Measurements from ENCODE around the gene FOXP1.

Gene FOXP1

GRCh38 chr3:71062952-71063772 is 520.4 kb downstream of the FOXP1 start:
- no peak for TF ChIP-seq CTCF (IDR thresholded peaks at IDR 0.05; ENCODE audit: insufficient read depth, low read depth, low read length, missing control alignments)
- peak overlapping the region; percentile 60 for H3K4me3 ChIP-seq (ENCODE audit: low read length)
- peak; percentile 67 for DNase-seq (ENCODE audit: low read depth)

DNA sequence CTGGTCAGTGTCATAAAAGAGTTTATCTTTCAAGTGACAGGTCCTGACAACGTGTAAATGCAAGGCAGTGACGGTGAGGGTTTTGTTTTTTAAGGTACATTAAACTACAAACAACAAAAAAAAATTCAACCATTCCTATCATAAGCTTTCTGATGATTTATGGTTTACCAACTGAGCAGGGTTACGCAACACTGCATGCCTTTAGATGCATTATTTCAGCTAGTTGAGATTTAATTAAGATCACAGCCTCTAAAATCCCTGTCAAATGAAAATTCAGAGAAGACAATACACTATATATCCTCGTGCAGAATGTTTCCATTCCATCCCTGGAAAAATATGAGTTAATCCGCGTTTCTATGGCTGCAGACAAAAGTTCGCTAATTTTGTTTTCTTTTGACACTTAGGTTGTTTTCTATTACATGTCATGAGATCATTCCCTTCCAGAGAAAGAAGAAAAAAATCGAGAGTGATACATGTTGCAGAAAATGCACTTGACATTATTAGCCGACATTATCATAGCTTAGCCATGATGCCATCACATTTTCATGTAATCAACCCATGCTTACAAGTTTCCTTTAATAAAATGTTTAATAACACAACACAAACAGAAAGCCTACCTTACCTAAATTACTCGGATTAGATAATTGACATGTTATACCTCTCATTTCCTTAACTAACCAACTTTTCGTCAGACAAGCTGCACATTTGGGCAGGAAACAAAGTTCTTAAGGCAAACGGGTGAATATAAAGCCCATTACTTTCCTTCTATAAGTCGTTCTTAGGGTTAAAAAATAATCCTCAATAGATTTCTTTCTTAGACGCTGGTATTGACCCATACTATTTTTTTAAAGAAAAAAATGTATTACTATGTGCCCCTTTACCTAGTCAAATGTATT is 521.2 kb downstream of the FOXP1 start:
- peak overlapping the region; percentile 4 for H3K4me3 ChIP-seq (ENCODE audit: low read length)
- peak; percentile 70 for DNase-seq (ENCODE audit: low read depth)
- no peak for TF ChIP-seq CTCF (IDR thresholded peaks at IDR 0.05; ENCODE audit: insufficient read depth, low read depth, low read length, missing control alignments)

GRCh38 chr3:71061581-71061980 is 521.9 kb downstream of the FOXP1 start:
- no peak overlapping the region for H3K4me3 ChIP-seq (ENCODE audit: low read length)
- no peak for TF ChIP-seq CTCF (IDR thresholded peaks at IDR 0.05; ENCODE audit: insufficient read depth, low read depth, low read length, missing control alignments)

DNA sequence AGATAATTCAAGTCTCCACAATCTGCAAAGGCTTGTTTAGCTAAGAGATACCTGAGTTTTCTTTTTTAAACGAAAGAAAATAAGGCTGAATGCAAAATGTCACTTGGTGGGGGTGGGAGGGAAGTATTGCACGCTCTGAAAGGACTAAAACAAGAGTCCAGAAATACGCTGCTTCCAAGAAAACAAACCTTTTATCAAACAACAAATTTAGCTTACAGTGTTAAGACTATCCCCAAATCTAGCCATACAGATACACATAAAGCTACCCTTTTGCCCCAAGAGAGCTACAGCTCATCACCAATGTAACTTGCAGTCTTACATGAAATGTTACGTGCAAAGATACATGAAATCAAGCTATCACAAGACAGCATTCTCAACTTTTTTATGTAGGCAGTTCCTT is 522.5 kb downstream of the FOXP1 start:
- no peak for DNase-seq (ENCODE audit: low read depth)
- TF ChIP-seq CTCF (IDR thresholded peaks at IDR 0.05; ENCODE audit: insufficient read depth, low read depth, low read length, missing control alignments), result no peak
- no peak overlapping the region for H3K4me3 ChIP-seq (ENCODE audit: low read length)

More at GRCh38 chr3:71061581-71061980, 521.9 kb downstream of the FOXP1 start:
- DNase-seq (ENCODE audit: low read depth), result no peak

GRCh38 chr3:71060536-71060935 is 523.0 kb downstream of the FOXP1 start:
- DNase-seq (ENCODE audit: low read depth), result no peak
- TF ChIP-seq CTCF (IDR thresholded peaks at IDR 0.05; ENCODE audit: insufficient read depth, low read depth, low read length, missing control alignments), result no peak
- no peak overlapping the region for H3K4me3 ChIP-seq (ENCODE audit: low read length)

GRCh38 chr3:71057526-71057894 is 526.0 kb downstream of the FOXP1 start:
- peak; percentile 84 for DNase-seq (ENCODE audit: low read depth)
- TF ChIP-seq CTCF (IDR thresholded peaks at IDR 0.05; ENCODE audit: insufficient read depth, low read depth, low read length, missing control alignments), result no peak
- no peak overlapping the region for H3K4me3 ChIP-seq (ENCODE audit: low read length)

Measured in epithelial cell of esophagus (primary cell).